WTC11 (cell line): ENCODE data around the gene CHADL.

Experiments used
- MYBL2 ChIP-seq: sonication (generic); formaldehyde crosslinking; IDR thresholded peaks from 2 replicates; pipeline ENCODE4 v1.8.1; 2023; ENCODE audit warnings: mild to moderate bottlenecking, moderate library complexity, missing genetic modification reagents
- NR3C1 ChIP-seq: sonication (generic); formaldehyde crosslinking; conservative IDR thresholded peaks from 2 replicates; pipeline ENCODE4 v1.8.1; 2023; ENCODE audit warnings: low read depth, mild to moderate bottlenecking, missing genetic modification reagents
- ZNF232 ChIP-seq: sonication (generic); formaldehyde crosslinking; IDR thresholded peaks from 2 replicates; pipeline ENCODE4 v1.8.0; 2022; ENCODE audit warnings: mild to moderate bottlenecking, missing genetic modification reagents
- ZNF281 ChIP-seq: sonication (generic); formaldehyde crosslinking; IDR thresholded peaks from 2 replicates; pipeline ENCODE4 v1.8.0; 2023; ENCODE audit warnings: mild to moderate bottlenecking, missing genetic modification reagents
- TF ChIP-seq, protein P1 (sequence below): fragments of 200-600 bp; IDR thresholded peaks from 2 replicates; pipeline ENCODE4 v1.8.0; 2022; ENCODE audit warnings: antibody characterized with exemption

DNA sequence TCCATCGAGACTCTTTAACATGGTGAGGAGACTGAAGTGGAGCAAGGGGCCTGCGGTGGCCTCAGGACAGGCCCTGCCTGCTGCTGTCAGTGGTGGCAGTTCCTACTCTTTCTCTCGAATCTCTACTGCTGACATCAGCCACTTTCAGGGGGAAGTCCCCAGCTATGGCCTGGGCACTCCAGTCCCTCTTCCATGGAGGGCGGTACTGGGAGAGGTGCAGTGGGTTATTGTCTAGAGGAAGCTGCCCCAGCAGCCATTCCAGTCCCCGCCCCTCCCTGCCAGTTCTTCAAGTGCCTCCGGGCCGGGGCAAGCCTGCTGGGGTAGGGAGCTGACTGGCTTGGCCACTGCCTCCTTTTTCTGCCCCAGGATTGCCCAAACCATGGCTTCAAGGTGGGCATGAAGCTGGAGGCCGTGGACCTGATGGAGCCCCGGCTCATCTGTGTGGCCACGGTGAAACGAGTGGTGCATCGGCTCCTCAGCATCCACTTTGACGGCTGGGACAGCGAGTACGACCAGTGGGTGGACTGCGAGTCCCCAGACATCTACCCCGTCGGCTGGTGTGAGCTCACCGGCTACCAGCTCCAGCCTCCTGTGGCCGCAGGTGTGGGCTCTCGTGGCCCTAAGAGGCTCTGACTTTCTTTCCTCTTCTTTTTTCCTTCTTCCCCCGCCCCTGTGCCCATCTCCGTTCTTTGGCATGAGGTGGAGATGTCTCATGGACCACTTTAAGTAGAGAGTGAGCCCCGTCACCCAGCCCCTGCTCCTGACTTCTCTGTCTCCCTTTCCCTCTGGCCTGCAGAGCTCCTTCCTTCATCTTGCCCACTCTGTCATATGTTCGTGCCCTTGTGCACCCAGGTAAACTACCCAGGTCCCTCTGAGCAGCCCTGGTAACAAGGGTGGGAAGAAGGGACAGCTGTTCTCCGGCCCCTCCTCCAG, 13.7 kb downstream of the CHADL start:
- TF ChIP-seq ZNF232 (no peak), ZNF281 (CRISPR knock-in tag) (no peak), NR3C1 (CRISPR knock-in tag) (no peak), MYBL2 (no peak)
- TF ChIP-seq, protein P1, sequence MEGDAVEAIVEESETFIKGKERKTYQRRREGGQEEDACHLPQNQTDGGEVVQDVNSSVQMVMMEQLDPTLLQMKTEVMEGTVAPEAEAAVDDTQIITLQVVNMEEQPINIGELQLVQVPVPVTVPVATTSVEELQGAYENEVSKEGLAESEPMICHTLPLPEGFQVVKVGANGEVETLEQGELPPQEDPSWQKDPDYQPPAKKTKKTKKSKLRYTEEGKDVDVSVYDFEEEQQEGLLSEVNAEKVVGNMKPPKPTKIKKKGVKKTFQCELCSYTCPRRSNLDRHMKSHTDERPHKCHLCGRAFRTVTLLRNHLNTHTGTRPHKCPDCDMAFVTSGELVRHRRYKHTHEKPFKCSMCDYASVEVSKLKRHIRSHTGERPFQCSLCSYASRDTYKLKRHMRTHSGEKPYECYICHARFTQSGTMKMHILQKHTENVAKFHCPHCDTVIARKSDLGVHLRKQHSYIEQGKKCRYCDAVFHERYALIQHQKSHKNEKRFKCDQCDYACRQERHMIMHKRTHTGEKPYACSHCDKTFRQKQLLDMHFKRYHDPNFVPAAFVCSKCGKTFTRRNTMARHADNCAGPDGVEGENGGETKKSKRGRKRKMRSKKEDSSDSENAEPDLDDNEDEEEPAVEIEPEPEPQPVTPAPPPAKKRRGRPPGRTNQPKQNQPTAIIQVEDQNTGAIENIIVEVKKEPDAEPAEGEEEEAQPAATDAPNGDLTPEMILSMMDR, result no peak
